Esophagus (tissue), 2 donors: ENCODE results near the gene NACAD. TPM values are rescaled to one million over a fixed set of nuclear protein-coding genes. Genes with fewer than 3 reads are reported as not detected.

Experiments
- H3K27ac ChIP-seq, 2 donors: one replicate each; pipeline ENCODE4 v1.5.1; 2013; ENCODE audit warnings: low read depth in 2 of 2, mild to moderate bottlenecking in 2 of 2, inconsistent platforms in 1 of 2, low read length in 1 of 2, moderate library complexity in 1 of 2
- H3K27me3 ChIP-seq, 2 donors: one replicate each; pipeline ENCODE4 v1.6.1; 2013; ENCODE audit warnings: low read length in 2 of 2, control low read depth in 1 of 2, mild to moderate bottlenecking in 1 of 2; ENCODE audit not compliant: insufficient read depth in 2 of 2, control insufficient read depth in 1 of 2
- H3K36me3 ChIP-seq, 2 donors: one replicate each; pipeline ENCODE4 v1.6.1; 2013; ENCODE audit warnings: low read length in 1 of 2; ENCODE audit not compliant: control insufficient read depth in 2 of 2, insufficient read depth in 2 of 2
- H3K4me1 ChIP-seq, 2 donors: one replicate each; pipeline ENCODE4 v1.6.1; 2013; ENCODE audit warnings: low read length in 1 of 2; ENCODE audit not compliant: control insufficient read depth in 2 of 2, insufficient read depth in 2 of 2
- H3K4me3 ChIP-seq, 2 donors: one replicate each; pipeline ENCODE4 v1.5.1; 2013; ENCODE audit warnings: low read length in 2 of 2, mild to moderate bottlenecking in 2 of 2, low read depth in 1 of 2, moderate library complexity in 1 of 2
- H3K9me3 ChIP-seq, 2 donors: one replicate each; pipeline ENCODE4 v1.6.1; 2013; ENCODE audit warnings: mild to moderate bottlenecking in 2 of 2, low read depth in 1 of 2, low read length in 1 of 2, moderate library complexity in 1 of 2; ENCODE audit not compliant: control insufficient read depth in 2 of 2, insufficient read depth in 1 of 2
- WGBS, 2 donors: extraction: QIAGEN DNeasy Blood & Tissue Kit; methylation state at CpG; one replicate each; pipeline ENCODE4 v1.1.7; 2013; 5-methylcytosine and 5-hydroxymethylcytosine counted together
- polyA plus RNA-seq, 2 donors: library from polyadenylated mRNA; stranded (reverse); fragments of 200-250 nt; gene quantifications; one replicate each; pipeline ENCODE4 v1.2.3, GENCODE V29; 2013
- donor health status: healthy with polysubstance abuse.
- donor health status: Bipolar disorder and iron deficiency.

The NACAD gene
- polyA plus RNA-seq, 2 donors = 0.37 to 0.65 TPM

- Histone ChIP-seq H3K4me1 (peaks cover 2 to 20% of the 10 kb centered on the region in 2 donors), H3K9me3 (no peaks in the 10 kb centered on the region), H3K4me3 (no peak overlapping the region), H3K27ac (peak overlapping the region in 1 of 2 donors; percentile 59), H3K27me3 (no peaks in the 10 kb centered on the region), H3K36me3 (peaks cover 0 to 7% of the 10 kb centered on the region in 2 donors)
- 85 to 92% methylated on average over 4 of the region's 4 CpGs for WGBS, 2 donors
Measured at GRCh38 chr7:45032421-45032820, 56.3 kb downstream of the NACAD start.

- 75 to 76% methylated on average over 4 of the region's 4 CpGs for WGBS, 2 donors
- H3K27me3 ChIP-seq = no peaks in the 10 kb centered on the region
- H3K36me3 ChIP-seq = peaks cover 0 to 7% of the 10 kb centered on the region in 2 donors
- no peak overlapping the region for H3K27ac ChIP-seq
- peaks cover 2 to 18% of the 10 kb centered on the region in 2 donors for H3K4me1 ChIP-seq
- no peaks in the 10 kb centered on the region for H3K9me3 ChIP-seq
- no peak overlapping the region for H3K4me3 ChIP-seq
Measured at GRCh38 chr7:45031829-45032228, 56.9 kb downstream of the NACAD start.

Other genes starting within 250 kb of the NACAD start
- gene H2AZ2, start 240.9 kb downstream of the NACAD start, polyA plus RNA-seq = 10 to 100 TPM; 70.0 to 93.6 TPM
- gene PURB, start 203.4 kb downstream of the NACAD start, polyA plus RNA-seq = 1 to 10 TPM; 6.7 to 7.3 TPM
- gene MYO1G, start 110.0 kb downstream of the NACAD start, polyA plus RNA-seq = 1 to 10 TPM; 2.2 to 2.3 TPM
- gene CCM2, start 88.8 kb downstream of the NACAD start, polyA plus RNA-seq = 10 to 100 TPM; 20.2 to 24.0 TPM
- gene TBRG4, start 22.7 kb upstream of the NACAD start, polyA plus RNA-seq = 10 to 100 TPM; 38.3 to 41.6 TPM
- 10 to 100 TPM in 1 of 2 donors, 1 to 10 TPM in 1; 8.5 to 12.1 TPM for gene RAMP3, start 68.8 kb upstream of the NACAD start, polyA plus RNA-seq